ENCODE data around the gene UBTD1.

UBTD1 gene

GRCh38 chr10:97483921-97484320 is 14.8 kb upstream of the UBTD1 start:
- no peak for DNase-seq

GRCh38 chr10:97485647-97486281 is 13.0 kb upstream of the UBTD1 start:
- DNase-seq, result no peak

DNA sequence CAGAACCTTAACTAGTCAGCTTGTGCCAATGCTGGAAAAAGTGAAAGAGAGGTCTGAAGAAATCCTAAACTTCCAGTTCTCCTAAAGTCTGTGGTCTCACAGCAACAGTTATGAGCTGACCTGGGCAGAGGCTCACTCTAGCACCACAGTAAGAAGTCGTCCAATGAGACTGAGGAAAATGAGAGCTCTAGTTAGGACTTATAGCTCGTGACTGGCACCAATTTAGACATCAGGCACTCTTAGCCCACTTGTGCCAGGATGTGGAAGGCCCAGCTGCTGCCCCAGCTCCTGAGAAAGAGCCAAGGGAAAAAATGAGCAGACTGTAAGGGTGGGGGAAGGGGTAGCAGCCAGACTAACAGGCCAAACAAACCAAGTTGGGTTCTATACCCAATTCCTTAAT is 8.1 kb upstream of the UBTD1 start:
- no peak for DNase-seq

DNA sequence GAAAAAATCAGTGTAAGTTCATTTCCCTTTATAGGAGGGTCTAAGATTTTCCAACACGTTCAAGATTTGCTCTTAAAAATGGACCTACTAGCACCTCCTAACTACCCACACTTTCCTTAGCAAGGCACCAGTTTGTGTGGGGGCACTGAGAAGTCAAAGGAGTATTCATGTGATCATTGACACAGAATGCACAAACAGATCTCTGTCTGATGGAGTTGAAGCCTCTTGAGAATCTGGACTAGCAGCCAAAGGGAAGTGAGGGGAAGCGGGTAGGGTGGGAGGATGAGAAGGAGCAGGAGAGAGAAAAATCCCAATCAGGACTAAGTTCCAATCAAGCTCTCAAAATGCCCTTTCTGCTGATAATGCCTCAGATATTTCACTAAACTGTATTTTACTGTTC is 4.6 kb upstream of the UBTD1 start:
- DNase-seq, result no peak

DNA sequence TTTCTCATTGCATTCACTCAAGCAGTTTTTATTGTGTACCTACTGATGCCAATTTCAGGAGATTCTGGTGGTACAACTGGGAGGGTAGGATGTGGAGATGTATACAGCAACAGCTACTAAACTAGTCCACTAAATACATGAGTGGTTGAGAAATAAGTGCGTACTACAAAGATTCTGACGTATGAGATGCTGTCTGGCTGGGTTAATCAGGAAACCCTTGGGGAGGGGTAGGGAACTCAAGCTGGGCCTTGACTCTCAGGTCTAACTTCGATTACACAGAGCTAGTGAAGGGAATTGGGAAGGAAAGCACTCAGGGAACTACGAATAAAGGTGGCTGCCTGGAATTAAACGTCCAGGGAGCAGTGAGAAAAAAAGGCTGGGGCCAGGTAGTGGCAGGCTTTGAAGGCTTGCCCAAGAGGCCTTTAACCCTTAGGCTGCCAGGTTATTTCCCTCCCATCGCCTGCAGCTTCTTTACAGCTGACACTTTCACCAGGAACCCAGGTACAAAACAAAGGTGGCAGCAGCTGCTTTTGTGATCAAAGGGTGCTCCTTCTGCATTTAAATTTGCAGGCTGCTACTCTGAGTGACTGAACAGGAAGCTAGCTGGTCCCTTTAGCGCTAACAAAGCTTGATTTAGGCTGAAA is 3.7 kb upstream of the UBTD1 start:
- peak; percentile 5 for DNase-seq

- peak; percentile 62 for DNase-seq
These were observed 1.1 kb upstream of the UBTD1 start for GRCh38 chr10:97497572-97498075.

DNA sequence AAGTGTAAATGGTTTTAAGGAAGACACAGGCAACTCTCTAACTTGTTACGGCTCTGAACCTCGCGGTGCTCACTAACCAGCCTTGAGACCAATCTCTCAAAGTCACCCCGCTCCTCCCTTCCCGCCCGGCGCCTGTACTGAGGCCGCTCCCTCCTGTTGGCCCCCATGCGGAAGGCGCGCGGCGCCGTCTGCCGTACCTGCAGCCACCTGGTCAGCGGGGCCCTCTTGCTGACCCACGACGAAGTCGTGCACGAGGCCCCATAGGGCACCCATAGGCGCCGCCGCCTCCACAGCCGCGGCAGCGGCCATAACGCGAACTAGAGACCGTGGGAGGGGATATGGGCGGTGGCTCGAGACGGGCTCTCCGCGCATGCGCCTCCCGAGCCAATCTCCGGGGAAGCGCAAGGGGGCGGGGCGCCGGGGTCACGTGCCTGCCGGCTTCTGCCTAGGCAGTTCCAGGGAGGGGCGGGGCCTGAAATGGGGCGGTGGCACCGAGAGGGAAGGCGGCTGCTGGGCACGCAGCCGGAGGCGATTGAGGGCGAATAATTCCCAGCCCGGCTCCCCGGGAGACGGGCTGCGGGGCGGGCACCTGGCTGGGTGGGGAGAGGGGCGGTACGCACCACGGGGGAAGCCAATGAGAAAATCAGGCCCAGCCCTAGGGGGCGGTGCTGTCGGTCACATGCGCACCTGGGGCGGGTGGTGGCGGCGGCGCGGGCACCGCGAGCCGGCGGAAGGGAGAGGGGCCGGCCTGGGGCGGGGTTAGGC is 466 bp upstream of the UBTD1 start, which contains the start of gene MMS19:
Gene MMS19 (minus strand): TSS at position 347 of the 765 bp plus-strand sequence. CDS start 38 bp downstream, at position 309.
- peak; percentile 97 for DNase-seq

DNA sequence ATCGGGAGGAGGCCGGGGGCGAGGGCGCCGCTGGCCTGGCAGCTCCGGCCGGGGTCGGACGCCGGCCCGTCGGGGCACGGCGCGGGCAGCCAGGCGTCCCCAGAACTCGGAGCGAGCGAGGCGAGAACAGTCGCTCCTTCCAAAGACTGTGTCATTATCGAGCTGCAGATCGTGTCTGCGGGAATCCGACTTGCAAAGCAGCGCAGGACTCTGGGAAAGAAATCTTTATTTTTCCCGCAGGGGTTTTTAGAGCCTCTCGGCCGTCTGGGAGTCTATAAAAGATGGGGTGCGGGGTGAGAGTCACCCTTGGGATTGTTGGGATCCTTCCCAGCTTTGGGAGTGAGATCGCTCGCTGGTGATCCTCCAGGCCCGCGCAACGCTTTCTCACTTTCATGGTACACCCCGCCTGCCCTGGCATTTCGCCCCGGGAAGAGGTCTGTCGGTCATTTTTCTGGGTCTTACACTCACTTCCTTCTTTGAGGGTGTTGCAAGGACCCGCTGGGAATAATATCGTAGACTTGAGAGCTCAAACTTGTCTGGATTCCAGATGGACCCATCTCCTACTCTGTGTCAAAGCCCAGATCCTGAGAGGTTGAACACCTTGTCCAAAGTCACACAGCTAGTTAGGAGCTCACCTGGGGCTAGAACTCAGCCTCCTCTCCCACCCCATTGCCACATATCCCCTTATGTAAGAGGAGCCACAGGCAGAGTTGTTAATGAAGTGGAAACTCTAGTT is 1.0 kb downstream of the UBTD1 start:
- DNase-seq, result no peak

DNA sequence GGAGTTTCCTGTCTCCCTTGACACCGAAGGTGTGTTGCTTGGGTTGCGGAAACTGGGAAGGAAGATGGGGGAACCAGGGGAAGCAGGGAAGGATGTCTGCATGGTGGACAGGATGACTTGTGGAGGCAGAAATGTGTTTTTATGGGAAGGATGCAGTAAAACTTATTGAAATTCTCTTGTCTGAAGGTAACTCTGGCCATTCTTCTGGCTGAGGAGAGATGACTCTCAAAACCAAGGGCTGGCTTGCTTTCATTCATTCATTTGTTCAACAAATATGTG is 1.5 kb downstream of the UBTD1 start:
- DNase-seq, result no peak

- DNase-seq, result no peak
These were observed 4.2 kb downstream of the UBTD1 start for GRCh38 chr10:97502916-97503315.

GRCh38 chr10:97503406-97503805 is 4.7 kb downstream of the UBTD1 start:
- no peak for DNase-seq

DNA sequence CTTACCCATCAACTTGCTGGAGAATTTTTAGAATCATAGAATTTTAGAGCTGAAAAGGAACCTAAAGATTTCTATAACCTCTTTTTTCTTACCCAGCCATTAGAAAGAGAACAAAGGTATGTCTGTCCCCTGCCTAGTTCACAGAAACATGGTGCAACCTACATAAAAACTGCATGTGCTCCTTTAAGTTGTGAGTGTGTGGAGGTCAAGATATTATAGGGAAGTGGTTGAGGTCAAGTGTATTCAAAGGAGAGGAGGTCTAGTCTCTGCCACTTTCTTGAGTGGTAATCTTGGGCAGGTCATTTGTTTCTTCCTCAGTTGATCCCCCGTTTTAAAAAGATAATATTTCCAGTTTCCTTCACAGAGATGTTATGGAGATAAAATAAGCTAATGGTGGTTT is 6.4 kb downstream of the UBTD1 start:
- DNase-seq, result no peak

GRCh38 chr10:97506199-97506991 is 7.7 kb downstream of the UBTD1 start:
- no peak for DNase-seq

GRCh38 chr10:97508342-97508741 is 9.6 kb downstream of the UBTD1 start:
- DNase-seq, result no peak

DNA sequence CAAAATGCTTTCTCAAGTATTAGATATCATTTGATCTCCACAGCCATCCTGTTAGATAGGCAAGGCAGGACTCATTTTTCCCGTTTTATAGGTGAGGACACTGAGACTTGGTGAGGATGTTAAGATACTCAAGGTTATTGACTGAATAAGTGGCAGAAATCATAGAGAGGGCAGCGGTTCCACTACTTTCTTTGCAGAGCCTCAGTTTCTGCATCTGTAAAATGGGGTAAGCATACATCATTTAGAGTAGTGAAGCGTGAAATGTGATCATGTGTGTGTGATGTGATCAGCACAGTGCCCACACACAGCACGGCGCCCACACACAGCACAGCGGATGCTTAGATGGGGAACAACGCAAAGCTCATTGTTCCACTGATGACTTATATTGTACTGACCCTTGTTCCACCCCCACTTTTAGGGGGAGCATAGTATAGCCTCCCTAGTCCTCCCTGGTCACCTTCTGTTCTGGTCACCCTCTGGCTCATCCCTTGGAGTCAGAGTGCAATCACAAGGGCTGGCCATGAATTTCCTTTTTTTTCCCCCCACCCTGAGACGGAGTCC is 10.5 kb downstream of the UBTD1 start:
- no peak for DNase-seq

GRCh38 chr10:97510686-97511085 is 12.0 kb downstream of the UBTD1 start:
- DNase-seq, result no peak

GRCh38 chr10:97511711-97512440 is 13.2 kb downstream of the UBTD1 start:
- no peak for DNase-seq

- no peak for DNase-seq
These were observed 14.3 kb downstream of the UBTD1 start for GRCh38 chr10:97512993-97513392.

DNA sequence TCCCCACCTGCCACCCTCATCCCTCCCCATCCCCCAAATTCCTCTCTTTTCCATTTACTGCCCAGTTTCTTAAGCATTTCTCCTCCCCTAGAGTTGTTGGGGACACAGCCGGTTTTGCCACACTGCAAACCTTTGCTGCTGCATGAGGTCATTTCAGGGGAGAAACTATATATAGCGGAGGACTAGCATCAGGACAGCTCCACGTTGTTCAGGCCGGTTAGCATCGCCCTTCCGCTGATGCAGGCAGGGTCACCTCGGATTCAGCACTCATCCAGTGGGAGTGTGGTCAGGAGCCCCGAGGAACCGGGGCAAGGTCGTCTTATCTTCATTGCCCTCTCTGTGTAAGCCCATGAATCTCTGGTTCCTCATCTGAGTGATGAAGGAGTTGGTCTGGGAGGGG is 15.6 kb downstream of the UBTD1 start:
- no peak for DNase-seq

GRCh38 chr10:97515271-97515978 is 16.7 kb downstream of the UBTD1 start:
- no peak for DNase-seq
